DOHH2 (cell line): ENCODE results near the gene CYTH3.

Experiments
- CTCF ChIP-seq: fragments of 200-600 bp; sonication (generic); IDR thresholded peaks from one replicate; pipeline ENCODE4 v1.5.1; 2014; ENCODE audit warnings: antibody characterized with exemption, mild to moderate bottlenecking, low read depth, low read length; ENCODE audit not compliant: poor library complexity, severe bottlenecking
- EZH2phosphoT487 ChIP-seq: fragments of 200-600 bp; sonication (generic); IDR thresholded peaks from 2 replicates; pipeline ENCODE4 v1.6.1; 2017; ENCODE audit warnings: borderline replicate concordance, mild to moderate bottlenecking, antibody characterized with exemption, low read length, moderate library complexity, mixed read lengths

GRCh38 chr7:6167004-6167551, 105.3 kb downstream of the CYTH3 start:
- TF ChIP-seq CTCF (no peak), EZH2phosphoT487 (no peak)
